Measurements from ENCODE around the gene COL21A1. TPM values are rescaled to one million over a fixed set of nuclear protein-coding genes. Genes with fewer than 3 reads are reported as not detected.

COL21A1 gene
- total RNA-seq, 1 experiment from 2014 or later, result 1.8 TPM

- no peak overlapping the region for H3K18ac ChIP-seq (ENCODE audit: insufficient read length, low read depth, low read length)
- no peak overlapping the region for H4K5ac ChIP-seq (ENCODE audit: insufficient read length, low read depth, low read length)
- no peak overlapping the region for H3K4me3 Mint-ChIP-seq
- no peak overlapping the region for H3K23ac ChIP-seq (ENCODE audit: insufficient read length, low read depth, low read length)
- no peak overlapping the region for H2BK120ac ChIP-seq (ENCODE audit: low read depth, low read length, poor library complexity, severe bottlenecking)
- H2AFZ ChIP-seq (ENCODE audit: low read length), result no peak overlapping the region
- H3K9me3 ChIP-seq (ENCODE audit: control insufficient read depth, low read depth, low read length), result no peaks in the 10 kb centered on the region
- no peaks in the 10 kb centered on the region for H3K4me1 ChIP-seq (ENCODE audit: insufficient read depth, low read length)
- H3K79me2 ChIP-seq (ENCODE audit: insufficient read depth, low read length), result no peaks in the 10 kb centered on the region
- no peak overlapping the region for H2AK5ac ChIP-seq (ENCODE audit: insufficient read length, low read length)
- H3K4me2 ChIP-seq (ENCODE audit: insufficient read depth, insufficient read length, low read length), result no peak overlapping the region
- no peak overlapping the region for H2BK20ac ChIP-seq (ENCODE audit: low read depth, low read length, poor library complexity, severe bottlenecking)
- H3K4ac ChIP-seq (ENCODE audit: low read depth, low read length), result no peak overlapping the region
- H3K79me1 ChIP-seq (ENCODE audit: insufficient read depth, low read depth, low read length, poor library complexity, severe bottlenecking), result no peaks in the 10 kb centered on the region
- no peaks in the 10 kb centered on the region for H4K20me1 ChIP-seq (ENCODE audit: control insufficient read depth, insufficient read depth, insufficient read length)
- no peak overlapping the region for H4K8ac ChIP-seq (replicated peaks; ENCODE audit: insufficient read length, low read depth, low read length)
- no peak overlapping the region for H3K56ac ChIP-seq (ENCODE audit: insufficient read length, low read depth, low read length)
- H3T11ph ChIP-seq (ENCODE audit: low read length), result no peak overlapping the region
- no CpG with 5 or more reads among the region's 2 CpGs for WGBS (ENCODE audit: extremely low coverage, insufficient read length, low lambda C conversion rate)
- H3K9me3 Mint-ChIP-seq, result peaks cover 30 to 40% of the 10 kb centered on the region in 2 experiments
- H3K27me3 Mint-ChIP-seq (ENCODE audit: low read depth), result no peaks in the 10 kb centered on the region; the same call in 1 of the 2 replicates
- H2BK12ac ChIP-seq (ENCODE audit: insufficient read length, low read depth, low read length), result no peak overlapping the region
- no peak overlapping the region for H2BK5ac ChIP-seq (ENCODE audit: insufficient read length, low read length)
- H3K27me3 ChIP-seq (ENCODE audit: insufficient read depth, low read length), result no peaks in the 10 kb centered on the region; the same call in 1 of the 2 replicates
- H2BK15ac ChIP-seq (ENCODE audit: low read depth, low read length), result no peak overlapping the region
- H3K27ac Mint-ChIP-seq, result no peak overlapping the region
- no peak overlapping the region for H3K14ac ChIP-seq (ENCODE audit: insufficient read depth, low read length)
- H3K9ac ChIP-seq (ENCODE audit: extremely low read depth, insufficient read length, low read length), result no peak overlapping the region
- H4K91ac ChIP-seq (ENCODE audit: insufficient read length, low read depth, low read length), result no peak overlapping the region
- H3K27ac ChIP-seq (ENCODE audit: insufficient read length, low read depth, low read length), result no peak overlapping the region
- peaks cover 0 to 4% of the 10 kb centered on the region in 2 experiments; a peak in 2 of 4 replicates for H3K4me1 Mint-ChIP-seq
- no peak for TF ChIP-seq CTCF (conservative IDR thresholded peaks at IDR 0.05)
- no peak for DNase-seq
- no peaks in the 10 kb centered on the region for H3K23me2 ChIP-seq (ENCODE audit: insufficient read length, low read depth, low read length, poor library complexity, severe bottlenecking)
- peaks cover 11 to 39% (median 12%) of the 10 kb centered on the region in 3 experiments for H3K36me3 Mint-ChIP-seq (ENCODE audit: insufficient read depth in 1 of 3, low read depth in 3 of 3)
These were observed 20.9 kb upstream of the COL21A1 start for GRCh38 chr6:56268266-56268665.
